PC-3 (cell line): ENCODE results near the gene CPT2.

Experiments
- EZH2phosphoT487 ChIP-seq: fragments of 300-600 bp; sonication (generic); IDR thresholded peaks from 2 replicates; pipeline ENCODE4 v1.6.1; 2018; ENCODE audit warnings: mild to moderate bottlenecking, antibody characterized with exemption, low read length, borderline replicate concordance
- TF ChIP-seq, protein P1 (sequence below): fragments of 300-600 bp; sonication (generic); conservative IDR thresholded peaks from 2 replicates; pipeline ENCODE4 v1.5.1; 2017; ENCODE audit warnings: antibody characterized with exemption, low read depth, mild to moderate bottlenecking, low read length

DNA sequence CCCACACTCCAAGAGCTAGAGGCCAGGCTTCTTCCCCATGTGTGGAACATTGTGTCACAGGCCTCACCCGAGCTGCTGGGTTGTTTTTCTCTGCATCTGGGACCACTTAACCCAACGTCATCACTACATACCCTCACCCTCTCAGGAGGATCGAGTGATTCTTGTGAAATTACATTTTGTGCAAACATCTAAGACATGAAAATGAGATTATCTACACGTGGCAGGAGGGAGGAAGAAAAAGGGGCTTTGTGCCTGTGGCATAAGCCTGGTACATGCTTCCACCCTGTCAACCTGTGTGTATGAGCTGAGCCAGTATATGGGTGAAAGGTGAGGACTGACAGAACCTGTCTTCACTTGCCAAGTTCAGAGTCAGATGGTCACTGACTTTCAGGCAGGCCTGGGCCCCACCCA lies 1.6 kb downstream of the CPT2 start:
- no peak for TF ChIP-seq EZH2phosphoT487
- TF ChIP-seq, protein P1, sequence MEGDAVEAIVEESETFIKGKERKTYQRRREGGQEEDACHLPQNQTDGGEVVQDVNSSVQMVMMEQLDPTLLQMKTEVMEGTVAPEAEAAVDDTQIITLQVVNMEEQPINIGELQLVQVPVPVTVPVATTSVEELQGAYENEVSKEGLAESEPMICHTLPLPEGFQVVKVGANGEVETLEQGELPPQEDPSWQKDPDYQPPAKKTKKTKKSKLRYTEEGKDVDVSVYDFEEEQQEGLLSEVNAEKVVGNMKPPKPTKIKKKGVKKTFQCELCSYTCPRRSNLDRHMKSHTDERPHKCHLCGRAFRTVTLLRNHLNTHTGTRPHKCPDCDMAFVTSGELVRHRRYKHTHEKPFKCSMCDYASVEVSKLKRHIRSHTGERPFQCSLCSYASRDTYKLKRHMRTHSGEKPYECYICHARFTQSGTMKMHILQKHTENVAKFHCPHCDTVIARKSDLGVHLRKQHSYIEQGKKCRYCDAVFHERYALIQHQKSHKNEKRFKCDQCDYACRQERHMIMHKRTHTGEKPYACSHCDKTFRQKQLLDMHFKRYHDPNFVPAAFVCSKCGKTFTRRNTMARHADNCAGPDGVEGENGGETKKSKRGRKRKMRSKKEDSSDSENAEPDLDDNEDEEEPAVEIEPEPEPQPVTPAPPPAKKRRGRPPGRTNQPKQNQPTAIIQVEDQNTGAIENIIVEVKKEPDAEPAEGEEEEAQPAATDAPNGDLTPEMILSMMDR: no peak
